ENCODE results near the gene MLST8. TPM values are rescaled to one million over a fixed set of nuclear protein-coding genes. Genes with fewer than 3 reads are reported as not detected.

Gene MLST8
- polyA plus RNA-seq, 3 donors: 41.6 to 55.8 (median 44.5) TPM

DNA sequence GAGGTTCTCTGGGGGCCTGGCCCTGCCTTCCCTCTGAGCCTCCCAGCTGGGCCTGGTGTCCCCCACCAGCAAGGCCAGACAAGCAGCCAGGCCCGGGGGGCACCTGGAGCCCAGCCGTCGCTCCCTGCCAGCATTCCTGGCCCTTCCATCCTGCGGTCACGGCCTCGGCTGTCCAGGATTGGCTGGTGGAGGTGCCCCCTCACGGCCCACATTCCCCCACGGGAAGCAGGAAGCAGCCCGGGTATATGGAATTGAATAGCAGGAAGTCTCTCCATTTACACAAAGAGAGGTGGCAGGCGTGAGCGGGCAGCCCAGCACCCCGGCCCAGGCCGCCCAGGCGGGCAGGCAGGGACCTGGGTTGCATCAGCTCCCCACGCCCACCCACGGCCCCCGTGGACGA lies 35.2 kb upstream of the MLST8 start:
- no peak for DNase-seq (ENCODE audit: extremely low read depth in 1 of 11, low read depth in 9 of 11, low spot score in 4 of 11)

DNA sequence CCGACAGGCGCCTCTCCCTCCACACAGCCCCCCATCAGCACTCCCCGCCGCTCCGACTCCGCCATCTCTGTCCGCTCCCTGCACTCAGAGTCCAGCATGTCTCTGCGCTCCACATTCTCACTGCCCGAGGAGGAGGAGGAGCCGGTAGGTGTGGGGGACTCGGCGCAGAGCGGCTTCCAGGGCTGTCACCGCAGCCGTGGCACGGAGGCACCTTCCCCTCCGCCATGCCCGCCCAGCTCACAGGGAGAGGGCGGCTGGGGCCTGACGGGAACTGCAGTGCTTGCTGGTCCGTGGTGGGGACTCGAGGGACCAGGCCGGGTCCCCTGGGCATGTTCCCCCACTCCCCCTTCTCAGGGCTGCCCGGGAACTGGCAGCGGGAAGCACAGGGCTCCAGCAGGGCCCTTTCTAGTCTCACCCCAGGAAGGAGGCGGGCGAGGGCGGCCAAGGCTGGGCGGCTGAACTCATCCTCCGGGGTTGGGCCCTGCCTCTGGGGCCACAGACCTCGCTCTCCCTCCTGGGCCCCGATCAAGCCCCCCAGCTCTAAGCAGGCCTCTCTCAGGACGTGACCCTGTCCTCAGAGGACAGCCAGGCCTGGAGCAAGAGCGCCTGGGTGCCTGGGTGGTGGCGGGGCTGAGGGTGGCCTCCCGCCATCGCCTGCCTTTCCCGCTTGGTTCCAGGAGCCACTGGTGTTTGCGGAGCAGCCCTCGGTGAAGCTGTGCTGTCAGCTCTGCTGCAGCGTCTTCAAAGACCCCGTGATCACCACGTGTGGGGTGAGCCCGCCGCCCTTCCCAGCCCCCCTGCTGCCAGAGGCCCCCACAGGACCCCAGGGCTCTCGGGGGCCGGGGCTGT lies 34.4 kb upstream of the MLST8 start:
- no peak for DNase-seq (ENCODE audit: extremely low read depth in 1 of 11, low read depth in 9 of 11, low spot score in 4 of 11)

- DNase-seq (ENCODE audit: extremely low read depth in 1 of 11, low read depth in 9 of 11, low spot score in 4 of 11): no peak
Observed at GRCh38 chr16:2171601-2172178, 33.6 kb upstream of the MLST8 start.

- no peak for DNase-seq (ENCODE audit: extremely low read depth in 1 of 11, low read depth in 9 of 11, low spot score in 4 of 11)
Observed at GRCh38 chr16:2172688-2173335, 32.4 kb upstream of the MLST8 start.

GRCh38 chr16:2173366-2173765 lies 31.9 kb upstream of the MLST8 start:
- DNase-seq (ENCODE audit: extremely low read depth in 1 of 11, low read depth in 9 of 11, low spot score in 4 of 11): no peak

GRCh38 chr16:2173916-2174315 lies 31.3 kb upstream of the MLST8 start:
- no peak for DNase-seq (ENCODE audit: extremely low read depth in 1 of 11, low read depth in 9 of 11, low spot score in 4 of 11)

DNA sequence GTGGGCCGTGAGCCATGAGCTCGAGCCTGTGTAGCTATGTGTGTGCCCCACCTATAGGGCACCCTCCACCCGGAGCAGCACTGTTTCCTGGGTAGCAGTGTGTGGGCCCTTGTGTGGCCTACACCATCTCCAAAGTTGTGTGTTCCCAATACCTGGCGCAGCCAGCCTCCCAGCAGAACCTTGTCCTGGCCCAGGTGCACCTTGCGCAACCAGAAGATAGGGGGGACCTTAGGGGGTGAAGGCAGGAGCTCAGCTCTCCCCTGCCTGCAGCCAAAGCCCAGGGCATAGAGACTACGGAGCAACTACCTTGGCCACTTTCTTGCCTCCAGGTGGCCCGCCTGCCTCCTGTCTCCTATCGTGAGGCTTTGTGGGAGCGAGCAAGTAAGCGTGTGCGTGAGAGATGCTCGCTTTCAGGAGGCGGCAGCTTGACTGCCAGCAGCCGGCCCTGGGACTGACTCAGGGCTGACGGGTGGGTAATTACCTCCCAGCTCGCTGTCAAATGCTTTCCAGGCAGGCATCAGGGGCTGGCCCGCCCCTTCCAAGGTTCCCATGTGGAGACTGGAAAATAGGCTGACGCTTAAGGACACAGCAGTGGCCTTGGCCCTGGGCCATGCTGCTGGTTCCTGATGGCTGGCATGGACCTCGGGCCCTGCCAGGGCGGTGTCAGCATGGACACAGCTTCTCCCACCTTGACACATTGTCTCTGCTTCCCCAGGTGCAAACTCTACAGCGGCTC lies 30.7 kb upstream of the MLST8 start:
- DNase-seq (ENCODE audit: extremely low read depth in 1 of 11, low read depth in 9 of 11, low spot score in 4 of 11): no peak

DNA sequence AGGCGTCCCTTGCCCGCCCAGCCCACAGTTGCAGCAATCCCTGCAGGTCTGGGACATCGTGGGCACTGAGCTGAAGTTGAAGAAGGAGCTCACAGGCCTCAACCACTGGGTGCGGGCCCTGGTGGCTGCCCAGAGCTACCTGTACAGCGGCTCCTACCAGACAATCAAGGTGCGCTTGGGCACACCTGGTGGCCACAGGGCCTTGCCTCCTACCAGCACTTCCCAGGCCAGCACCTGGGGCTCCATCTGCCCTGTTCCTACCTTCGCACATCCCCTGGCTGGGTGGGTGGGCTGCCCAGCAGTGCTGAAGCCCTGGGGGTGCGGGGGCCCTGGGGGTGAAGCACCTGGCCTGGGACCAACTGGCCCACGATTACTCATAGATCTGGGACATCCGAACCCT lies 29.8 kb upstream of the MLST8 start:
- DNase-seq (ENCODE audit: extremely low read depth in 1 of 11, low read depth in 9 of 11, low spot score in 4 of 11): no peak

DNA sequence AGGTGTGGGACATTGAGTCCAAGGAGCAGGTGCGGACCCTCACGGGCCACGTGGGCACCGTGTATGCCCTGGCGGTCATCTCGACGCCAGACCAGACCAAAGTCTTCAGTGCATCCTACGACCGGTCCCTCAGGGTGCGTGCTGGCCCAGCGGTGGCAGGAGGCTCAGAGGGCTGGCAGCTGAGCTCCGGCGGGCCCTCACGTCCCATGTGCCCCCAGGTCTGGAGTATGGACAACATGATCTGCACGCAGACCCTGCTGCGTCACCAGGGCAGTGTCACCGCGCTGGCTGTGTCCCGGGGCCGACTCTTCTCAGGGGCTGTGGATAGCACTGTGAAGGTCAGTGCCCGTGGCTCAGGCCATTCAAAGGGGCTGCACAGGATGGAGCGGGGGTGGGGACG lies 29.2 kb upstream of the MLST8 start:
- DNase-seq (ENCODE audit: extremely low read depth in 1 of 11, low read depth in 9 of 11, low spot score in 4 of 11): no peak

DNA sequence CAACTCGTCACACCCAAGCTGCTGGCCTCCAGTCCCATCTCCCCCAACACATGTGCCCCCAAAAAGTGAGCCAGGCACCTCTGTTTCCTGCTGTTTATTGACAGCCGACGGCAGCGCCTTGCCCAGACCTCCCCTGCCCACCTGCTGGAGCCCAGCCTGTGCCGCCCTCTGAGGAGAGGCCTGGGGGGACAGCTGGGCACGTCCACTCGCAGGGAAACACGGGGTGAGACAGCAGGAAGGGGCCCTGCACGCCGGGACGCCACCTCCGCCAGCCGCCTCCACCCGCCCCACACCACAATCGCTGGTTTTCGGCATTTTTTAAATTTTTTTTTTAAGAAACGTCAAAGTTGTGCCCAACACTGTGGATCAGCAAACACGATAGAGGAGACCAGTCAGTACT lies 28.2 kb upstream of the MLST8 start:
- no peak for DNase-seq (ENCODE audit: extremely low read depth in 1 of 11, low read depth in 9 of 11, low spot score in 4 of 11)

DNA sequence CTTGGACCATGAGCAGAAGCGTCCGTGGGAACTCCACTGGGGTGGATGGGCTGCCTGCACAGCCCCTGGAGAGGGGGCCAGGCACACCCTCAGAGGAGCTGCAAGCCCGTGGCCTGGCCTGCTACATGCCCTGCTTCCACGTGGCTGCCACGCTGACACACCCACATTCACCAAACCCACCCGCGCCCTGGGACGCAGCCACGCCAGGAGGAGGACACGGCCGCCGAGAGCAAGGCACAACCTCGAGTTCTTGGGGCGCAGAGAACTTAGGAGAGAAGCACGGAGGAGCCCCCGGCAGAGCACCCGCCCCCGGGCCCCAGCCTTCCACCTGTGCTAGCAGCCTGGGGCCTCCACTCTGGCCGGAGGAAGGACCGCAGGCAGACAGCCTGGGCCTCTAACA lies 27.7 kb upstream of the MLST8 start:
- DNase-seq (ENCODE audit: extremely low read depth in 1 of 11, low read depth in 9 of 11, low spot score in 4 of 11): no peak

DNA sequence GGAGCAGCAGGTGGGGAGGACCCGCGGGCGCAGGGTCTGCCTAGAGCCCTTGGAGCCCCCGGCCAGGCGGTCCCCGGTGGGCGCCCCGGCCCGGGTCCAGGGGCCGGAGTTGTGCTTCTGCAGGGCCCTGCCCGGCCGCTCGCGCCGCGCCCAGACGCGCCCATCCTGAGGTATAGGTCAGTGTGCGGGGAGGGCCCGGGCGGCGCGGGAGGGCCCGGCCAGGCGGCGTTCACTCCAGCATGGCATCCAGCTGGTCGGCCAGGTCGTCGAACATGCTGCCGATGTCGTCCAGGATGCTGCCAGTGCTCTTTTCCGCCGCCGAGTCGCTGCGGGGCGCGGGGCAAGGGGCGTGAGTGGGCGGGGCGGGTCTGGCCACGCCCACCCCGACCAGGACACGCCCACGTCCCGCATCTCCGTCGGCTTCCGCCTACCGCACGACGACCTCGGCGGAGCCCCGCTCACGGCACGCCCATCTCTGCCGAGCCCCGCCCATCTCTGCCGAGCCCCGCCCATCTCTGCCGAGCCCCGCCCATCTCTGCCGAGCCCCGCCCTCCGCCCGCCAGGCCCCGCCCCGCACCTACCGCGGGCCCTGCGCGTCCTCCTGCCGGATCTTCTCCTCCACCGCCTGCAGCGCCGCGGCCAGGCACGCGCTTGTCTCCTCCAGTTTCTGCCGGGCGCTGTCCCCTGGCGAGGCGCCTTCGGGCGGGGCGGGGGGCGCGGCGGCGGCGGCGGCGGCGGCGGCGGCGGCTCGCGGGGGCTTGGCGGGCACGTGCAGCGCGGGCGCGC lies 26.7 kb upstream of the MLST8 start:
- DNase-seq (ENCODE audit: extremely low read depth in 1 of 11, low read depth in 9 of 11, low spot score in 4 of 11): no peak

DNA sequence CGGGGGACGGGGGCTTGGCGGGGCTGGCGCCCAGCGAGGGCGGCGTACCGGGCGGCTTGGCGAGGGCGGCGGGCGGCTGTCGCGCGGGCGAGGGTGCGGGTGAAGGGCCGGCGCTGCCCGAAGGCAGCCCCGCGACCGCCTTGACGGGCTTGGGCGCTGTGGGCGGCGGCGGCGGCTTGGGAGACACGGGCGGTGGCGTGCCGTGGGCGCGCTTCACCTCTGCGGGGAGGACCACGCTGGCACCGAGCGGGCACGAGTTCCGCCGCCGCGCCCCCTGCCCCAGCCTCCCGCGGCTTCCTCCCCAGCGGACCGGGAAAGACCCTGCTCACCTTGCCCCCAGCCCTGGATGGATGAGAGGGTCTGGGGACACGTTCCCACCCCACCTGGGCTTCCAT lies 26.1 kb upstream of the MLST8 start:
- DNase-seq (ENCODE audit: extremely low read depth in 1 of 11, low read depth in 9 of 11, low spot score in 4 of 11): no peak

DNA sequence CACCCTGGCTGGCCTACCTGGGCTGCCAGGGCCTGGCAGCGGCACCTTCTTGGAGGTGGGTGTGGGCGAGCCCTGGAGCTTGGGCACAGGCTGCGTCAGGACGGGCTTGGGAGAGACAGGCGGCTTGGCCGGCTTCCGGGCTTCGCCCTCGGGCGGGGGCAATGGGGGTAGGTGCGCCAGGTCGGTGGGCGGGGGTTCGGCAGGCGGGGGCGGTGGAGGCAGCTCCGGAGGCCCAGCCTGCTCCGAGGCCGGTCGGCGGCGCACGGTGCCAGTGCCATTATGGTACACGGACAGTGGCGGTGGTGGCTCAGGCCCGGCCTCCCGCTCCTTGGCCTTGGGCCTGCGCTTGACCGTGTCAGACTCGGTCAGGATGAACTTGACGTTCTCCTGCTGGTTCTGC lies 25.7 kb upstream of the MLST8 start:
- no peak for DNase-seq (ENCODE audit: extremely low read depth in 1 of 11, low read depth in 9 of 11, low spot score in 4 of 11)

DNA sequence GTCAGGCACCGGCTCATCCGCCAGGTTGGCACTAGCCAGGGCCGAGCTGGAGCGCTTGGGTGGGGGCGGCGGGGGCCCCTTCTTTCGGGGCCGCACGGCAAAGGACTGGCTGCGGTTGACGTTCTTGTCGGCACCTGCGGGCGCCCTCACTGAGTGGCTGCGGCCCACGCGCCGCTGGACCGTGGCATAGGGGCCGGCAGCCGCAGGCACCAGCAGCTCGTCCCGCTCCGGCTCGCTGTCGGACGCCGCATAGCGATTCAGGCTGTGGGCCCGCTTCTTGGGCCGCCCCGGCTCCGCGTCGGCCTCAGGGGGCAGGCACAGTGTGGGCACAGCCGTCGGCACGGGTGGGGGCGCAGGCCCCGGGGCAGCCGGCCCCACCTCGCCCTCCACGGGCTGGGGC lies 24.8 kb upstream of the MLST8 start:
- no peak for DNase-seq (ENCODE audit: extremely low read depth in 1 of 11, low read depth in 9 of 11, low spot score in 4 of 11)

DNA sequence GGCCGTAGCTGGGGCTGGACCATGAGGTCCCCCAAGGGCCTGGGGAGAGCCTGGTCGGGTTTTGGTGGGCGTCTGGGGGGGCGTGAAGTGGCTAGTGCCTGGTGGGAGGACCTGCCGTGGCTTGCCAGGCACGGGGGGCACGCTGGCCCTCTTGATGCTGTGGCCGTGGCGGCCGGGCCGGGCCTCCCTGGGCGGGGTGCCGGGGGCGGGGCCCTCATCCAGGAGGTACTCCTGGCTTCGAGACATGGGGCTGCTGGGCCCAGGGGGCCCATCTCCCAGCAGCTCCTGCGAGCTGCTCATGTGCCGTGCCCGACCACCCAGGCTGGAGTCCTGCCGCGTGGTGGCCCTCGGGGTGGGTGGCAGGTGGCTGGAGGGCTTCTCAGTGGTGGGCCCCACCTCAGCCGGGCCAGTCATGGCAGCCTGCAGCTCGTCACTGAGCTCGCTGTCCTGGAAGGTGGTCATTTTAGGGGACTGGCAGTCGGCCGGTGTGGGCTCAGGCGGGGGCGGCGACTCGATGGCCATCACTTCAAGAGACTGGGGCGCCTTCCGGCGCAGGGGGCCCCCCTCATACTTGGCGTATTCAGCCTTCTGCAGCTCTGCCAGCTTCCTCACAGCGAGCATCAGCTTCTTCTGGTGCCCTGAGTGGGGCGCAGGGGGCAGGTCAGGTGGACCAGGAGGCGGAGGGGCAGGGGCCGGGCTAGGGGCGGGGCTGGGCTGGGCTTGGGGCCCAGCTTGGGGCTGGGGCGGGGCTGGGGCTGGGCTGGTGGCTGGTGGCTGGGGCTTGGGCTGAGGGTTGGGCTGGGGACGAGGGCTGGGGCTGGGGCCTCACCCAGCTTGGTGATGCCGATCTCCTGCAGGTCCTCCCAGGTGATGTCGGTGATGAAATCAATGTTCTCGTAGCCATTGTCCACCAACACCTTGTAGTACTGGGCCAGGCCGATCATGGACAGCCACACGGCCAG lies 24.0 kb upstream of the MLST8 start:
- DNase-seq (ENCODE audit: extremely low read depth in 1 of 11, low read depth in 9 of 11, low spot score in 4 of 11): no peak

GRCh38 chr16:2181952-2182351 lies 23.3 kb upstream of the MLST8 start:
- no peak for DNase-seq (ENCODE audit: extremely low read depth in 1 of 11, low read depth in 9 of 11, low spot score in 4 of 11)

DNA sequence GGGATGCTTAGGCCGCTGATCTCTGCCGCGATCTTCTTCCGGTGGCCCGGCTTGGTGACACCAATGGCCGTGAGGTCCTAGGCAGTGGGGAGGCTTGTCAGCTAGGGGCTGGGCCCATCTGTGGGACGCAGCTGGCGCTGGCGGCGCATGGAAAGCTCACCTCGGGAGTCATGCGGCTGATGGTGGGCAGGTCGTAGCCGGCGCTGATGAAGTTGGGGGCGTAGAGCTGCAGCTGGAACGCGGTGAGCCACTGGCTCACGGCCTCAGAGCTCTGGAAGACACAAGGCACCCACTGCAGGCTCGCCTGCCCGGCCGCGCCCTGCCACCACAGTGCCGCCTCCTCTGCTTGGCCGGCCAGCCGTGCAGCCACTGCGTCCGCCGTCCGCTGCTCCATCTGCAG lies 21.6 kb upstream of the MLST8 start:
- DNase-seq (ENCODE audit: extremely low read depth in 1 of 11, low read depth in 9 of 11, low spot score in 4 of 11): no peak

Data from renal cortex interstitium (tissue), 11 donors.